HG03139 (cell line): ENCODE measurements around the gene MROH2A.
"Not testable (repeated sequence)": the region's sequence is repeated elsewhere in the genome, so short reads cannot be mapped to it uniquely, and the experiment has no call there.

ENCODE experiments used
- ATAC-seq: cut with Tn5 transposase; IDR thresholded peaks from one replicate; pipeline ENCODE4 v1.9.1; 2021; ENCODE audit not compliant: unreplicated experiment

MROH2A gene

DNA sequence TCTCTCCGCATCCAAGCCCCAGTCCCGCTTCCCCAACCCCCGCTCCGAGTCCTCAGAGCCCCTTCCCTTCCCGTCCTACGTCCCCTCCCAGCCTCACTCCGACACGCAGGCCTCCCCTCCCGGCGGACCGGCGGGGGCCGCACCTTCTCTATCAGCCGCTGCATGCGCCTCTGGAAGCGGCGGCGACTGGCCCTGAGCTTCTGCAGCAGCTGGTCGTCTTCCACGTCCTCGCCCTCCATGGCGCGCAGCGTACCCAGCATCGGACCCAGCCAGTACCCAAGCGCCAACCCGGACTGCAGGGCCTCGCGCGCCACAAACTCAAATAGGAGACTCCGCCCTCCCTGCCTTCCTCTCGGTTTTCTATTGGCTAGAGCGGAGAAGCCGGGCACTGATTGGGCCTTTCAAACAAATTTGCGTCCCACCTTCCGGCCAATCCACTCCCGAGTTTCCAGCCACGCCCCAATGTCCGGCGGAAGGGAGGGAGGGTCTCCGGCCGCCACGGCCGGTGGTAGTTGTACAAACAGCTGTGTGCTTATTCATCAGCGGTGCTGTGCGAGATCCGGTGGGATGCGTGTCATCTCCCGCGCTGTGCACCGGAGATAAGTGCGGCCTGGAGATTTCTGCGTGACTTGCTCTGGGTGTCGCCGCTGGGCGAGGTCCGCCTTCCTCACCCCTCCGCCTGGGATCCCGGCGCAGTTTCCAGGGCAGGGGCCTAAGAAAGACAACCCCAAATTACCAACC lies 76.3 kb downstream of the MROH2A start, which contains the start of gene HJURP:
HJURP (minus strand) TSS at position 295 of the 741 bp plus-strand sequence; CDS start at position 260, 35 bp downstream.
- ATAC-seq, result peak; percentile 96

DNA sequence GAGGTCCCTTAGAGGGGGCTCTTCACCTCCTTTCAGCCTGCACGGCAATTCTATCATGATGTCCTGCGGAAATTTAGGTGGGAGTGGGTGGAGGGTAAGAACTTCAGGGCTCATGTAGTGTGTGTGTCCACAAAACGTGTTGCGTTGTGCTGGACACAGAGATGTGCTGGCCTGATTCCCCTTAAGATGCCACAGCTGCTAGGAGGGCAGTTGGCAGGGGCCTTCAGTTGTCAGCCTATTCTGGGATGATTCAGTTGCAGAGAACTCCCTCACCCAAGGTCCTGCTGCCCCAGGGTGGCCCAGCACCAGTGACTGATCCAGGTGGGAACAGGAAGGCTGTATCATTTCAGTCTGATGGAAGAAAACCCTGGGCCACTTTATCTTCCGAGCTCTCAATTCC lies 77.2 kb downstream of the MROH2A start:
- no peak for ATAC-seq

DNA sequence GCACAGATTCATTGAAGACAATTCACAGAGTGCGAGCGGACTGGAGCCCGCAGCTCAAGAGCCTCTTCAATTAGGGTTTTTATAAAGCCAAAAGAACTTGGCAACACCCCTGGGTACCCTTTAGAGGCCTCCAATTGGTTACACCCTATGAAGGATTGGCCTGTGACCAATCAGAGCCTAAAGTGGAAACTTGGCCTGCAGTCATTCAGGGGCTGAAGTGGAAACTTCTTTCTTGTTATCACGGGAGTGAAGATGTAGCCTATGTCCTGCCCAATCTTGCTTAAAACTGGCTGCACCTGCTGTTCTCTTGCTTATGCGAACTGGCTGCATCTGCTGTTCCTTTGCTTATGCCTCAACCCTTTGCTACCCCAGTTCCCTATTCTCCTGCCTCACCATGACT lies 78.1 kb downstream of the MROH2A start:
- ATAC-seq, result no peak

DNA sequence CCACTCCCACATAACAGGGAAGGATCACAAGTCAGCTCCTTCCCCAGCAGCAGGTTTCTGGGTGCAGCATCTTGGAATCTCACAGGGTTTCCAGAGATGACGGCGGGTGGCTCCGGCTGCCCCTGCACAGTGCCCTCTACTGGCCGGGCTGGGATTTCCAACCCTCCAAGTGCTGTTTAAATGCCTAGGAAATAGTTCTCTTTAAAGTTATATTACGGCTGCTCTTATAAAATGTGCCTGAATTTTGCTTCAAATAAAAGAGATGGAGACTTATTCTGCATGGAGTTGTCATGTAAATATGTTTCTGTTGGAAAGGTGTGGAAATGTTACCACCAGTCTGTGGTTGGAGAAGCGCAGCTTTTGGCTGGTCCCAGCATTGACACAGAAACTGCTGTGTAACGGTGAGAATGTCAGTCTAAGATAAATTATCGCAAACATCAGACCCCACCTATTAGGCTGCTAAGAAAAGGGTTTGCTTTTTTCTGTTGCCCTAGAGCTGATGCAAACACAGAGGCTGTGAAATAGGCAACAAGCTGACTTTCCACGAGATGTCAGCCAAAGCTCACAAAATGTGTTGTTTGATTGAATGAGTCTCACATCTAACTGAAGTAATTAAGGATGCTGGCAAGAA lies 79.5 kb downstream of the MROH2A start:
- ATAC-seq, result no peak

DNA sequence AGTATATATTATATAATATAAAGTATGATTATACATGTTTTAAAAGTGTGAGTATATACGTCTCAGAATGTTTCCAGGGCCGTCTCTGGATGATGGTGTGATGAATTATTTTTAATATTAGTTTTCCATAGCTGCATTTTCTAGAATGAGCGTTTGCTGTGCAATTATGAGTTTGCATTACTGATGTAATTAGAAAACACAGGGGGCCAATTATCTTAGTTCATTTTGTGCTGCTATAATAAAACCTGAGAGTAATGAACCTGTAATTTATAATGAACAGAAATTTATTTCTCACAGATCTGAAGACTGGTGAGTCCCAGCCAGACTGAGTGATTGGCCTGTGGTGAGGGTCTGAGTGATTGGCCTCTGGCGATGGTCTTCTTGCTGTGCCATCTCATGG lies 80.2 kb downstream of the MROH2A start:
- no peak for ATAC-seq

DNA sequence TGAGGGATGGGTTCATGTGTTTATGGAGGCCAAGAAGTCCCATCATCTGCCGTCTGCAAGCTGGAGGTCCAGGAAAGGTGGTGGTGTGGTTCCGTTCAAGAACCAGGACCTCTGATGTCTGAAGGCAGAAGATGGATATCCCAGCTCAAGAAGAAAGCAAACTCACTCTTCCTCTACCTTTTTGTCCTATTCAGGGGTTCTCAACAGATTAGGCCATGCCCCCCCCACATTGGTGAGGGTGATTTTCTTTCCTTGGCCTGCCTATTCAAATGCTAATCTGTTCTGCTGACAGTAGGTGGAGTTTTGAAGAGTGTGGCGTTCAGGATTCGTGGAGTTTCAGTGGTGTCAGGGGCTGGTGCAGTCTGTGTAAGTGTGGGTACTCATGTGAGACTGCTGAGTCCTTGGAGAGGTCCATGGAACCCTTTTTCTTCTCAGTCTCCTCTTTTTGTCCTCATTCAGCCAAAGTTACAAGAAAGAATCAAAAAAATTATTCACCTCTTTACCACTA lies 84.2 kb downstream of the MROH2A start:
- no peak for ATAC-seq

DNA sequence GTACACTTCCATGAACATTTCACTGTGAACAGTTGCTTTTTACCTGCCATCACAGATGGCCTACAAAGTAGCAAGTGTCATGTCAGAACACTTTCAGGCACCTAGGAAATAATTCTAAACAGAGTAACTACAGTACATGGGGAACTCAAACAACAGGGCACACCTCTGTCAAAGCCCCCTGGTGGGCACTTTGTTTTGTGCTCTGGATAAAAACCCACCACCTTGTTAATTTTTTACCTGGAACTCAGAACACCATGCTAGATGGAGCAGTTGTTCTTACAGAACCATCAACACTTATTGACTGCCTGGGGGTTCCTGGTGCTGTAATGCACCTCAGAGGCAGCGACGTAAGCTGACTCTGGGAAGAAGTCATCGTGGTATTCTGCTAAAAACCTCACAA lies 87.7 kb downstream of the MROH2A start:
- no peak for ATAC-seq

DNA sequence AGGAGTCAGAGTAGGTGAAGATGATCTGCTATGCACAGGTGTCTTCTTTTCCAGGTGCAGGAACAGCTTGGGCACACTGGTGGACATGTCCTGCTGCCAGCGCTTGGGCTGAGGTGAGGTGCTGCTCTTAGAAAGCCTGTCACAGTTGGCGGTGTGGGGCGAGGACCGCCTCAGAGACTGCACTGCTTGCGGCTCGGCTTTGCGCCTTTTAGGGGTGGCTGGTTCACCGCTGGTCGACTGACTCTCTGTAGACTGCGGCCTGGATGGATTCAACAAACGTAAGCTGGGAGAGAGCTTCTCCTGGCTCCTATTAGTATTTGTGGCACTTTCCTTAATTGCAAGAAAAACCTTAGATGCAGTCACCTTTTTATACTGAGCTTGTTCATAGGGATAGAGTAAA lies 88.3 kb downstream of the MROH2A start:
- ATAC-seq, result no peak

DNA sequence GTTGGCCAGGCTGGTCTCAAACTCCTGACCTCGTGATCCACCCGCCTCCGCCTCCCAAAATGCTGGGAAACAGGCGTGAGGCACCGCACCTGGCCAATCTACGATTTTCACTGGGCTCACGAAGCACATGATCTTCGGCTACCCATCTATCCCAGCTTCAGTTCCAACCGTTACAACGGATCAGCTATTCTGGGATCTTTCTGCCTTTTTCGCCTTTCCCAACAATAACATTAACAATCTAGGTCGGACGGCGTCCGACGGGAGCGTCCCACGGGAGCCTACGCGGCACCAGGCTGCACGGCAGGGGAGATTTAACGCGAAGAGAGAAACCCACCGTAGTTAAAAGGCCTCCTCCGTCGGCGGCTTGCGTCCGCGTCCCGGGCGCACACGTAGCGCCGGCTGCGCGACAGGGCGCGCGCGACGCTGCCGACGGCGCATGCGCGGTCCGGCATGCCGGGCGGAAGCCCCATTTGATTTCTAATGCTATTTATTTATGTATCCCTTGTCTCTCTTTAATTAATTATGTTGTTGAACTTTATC lies 89.9 kb downstream of the MROH2A start, which contains the start of gene MSL3B:
MSL3B (minus strand) TSS at position 394 of the 540 bp plus-strand sequence.
- peak; percentile 71 for ATAC-seq

DNA sequence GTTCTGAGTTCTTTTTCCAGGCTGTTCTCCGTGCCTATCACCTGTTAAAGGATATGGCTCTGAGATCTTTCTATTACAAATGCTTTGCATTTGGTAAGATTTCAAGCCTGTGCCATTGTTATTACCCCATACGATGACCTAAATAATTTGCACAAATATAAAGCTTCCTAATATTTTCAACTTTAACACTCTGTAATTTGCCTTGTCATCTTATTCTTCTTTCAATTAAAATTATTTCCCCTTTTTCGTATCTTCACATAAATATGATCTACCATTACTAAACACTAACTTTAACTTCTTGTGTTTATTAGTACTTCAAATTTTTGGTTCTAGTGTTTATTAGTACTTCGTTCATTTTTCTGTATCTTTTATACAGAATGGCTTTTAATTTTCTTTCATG lies 93.3 kb downstream of the MROH2A start:
- ATAC-seq, result no peak

DNA sequence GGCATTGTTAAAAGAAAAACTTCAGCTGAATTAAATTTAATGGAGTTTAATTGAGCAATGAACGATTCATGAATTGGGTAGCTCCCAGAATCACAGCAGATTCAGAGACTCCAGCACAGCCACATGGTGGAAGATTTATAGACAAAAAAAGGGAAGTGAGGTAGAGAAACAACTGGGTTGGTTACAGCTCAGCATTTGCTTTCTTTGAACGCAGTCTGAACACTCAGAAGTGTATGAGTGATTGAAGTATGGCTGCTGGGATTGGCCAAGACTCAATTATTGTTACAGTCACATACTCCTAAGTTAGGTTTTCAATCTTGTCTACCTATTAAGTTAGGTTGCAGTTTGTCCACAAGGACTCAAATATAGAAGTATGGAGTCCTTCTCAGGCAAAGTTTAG lies 94.0 kb downstream of the MROH2A start:
- ATAC-seq, result not testable (repeated sequence)

DNA sequence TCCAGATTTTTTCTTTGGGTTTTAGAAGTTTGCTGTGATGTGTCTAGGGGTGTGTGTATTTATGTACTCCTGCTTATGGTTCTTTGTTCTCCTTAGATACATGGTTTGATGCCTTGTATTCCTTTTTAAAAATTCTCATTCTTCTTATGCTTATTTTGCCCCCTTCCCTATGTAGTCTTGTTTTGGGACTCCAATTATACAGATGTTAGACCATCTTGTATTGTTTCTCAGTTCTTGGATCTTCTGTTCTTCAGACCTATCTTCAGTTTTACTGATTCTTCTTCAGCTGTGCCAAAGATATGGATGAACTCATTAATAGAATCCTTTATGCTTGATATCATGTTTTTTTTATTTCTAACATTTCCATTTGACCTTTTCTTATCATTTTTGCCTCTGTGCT lies 104.2 kb downstream of the MROH2A start:
- no peak for ATAC-seq
